Muscle layer of duodenum (tissue), 2 donors: ENCODE data around the gene HBB.

Experiments
- H3K27ac ChIP-seq: one replicate; pipeline ENCODE4 v1.7.0; 2013; ENCODE audit warnings: mild to moderate bottlenecking, low read length
- H3K27me3 ChIP-seq: one replicate; pipeline ENCODE4 v1.7.0; 2013; ENCODE audit warnings: low read depth, mild to moderate bottlenecking, control low read depth, low read length
- H3K36me3 ChIP-seq, 2 donors: one replicate each; pipeline ENCODE4 v1.7.0; 2013; ENCODE audit warnings: low read length in 2 of 2, control low read depth in 1 of 2, mild to moderate bottlenecking in 1 of 2; ENCODE audit not compliant: insufficient read depth in 2 of 2, control insufficient read depth in 1 of 2
- H3K4me1 ChIP-seq, 2 donors: one replicate each; pipeline ENCODE4 v1.7.0; 2013; ENCODE audit warnings: low read length in 2 of 2, mild to moderate bottlenecking in 2 of 2, control low read depth in 1 of 2, moderate library complexity in 1 of 2; ENCODE audit not compliant: insufficient read depth in 2 of 2, control insufficient read depth in 1 of 2
- H3K4me3 ChIP-seq, 2 donors: one replicate each; pipeline ENCODE4 v1.7.0; 2013; ENCODE audit warnings: low read length in 2 of 2, low read depth in 1 of 2, mild to moderate bottlenecking in 1 of 2
- H3K9me3 ChIP-seq, 2 donors: one replicate each; pipeline ENCODE4 v1.7.0; 2013; ENCODE audit warnings: low read length in 2 of 2, control low read depth in 1 of 2, mild to moderate bottlenecking in 1 of 2; ENCODE audit not compliant: control insufficient read depth in 1 of 2
- donor health status: healthy.

The HBB gene

GRCh38 chr11:5226732-5227310, at the start of gene HBB:
TSS of gene HBB (minus strand) at chr11:5227071. CDS start at chr11:5227021, 50 bp downstream.
- no peaks in the 10 kb centered on the region for H3K9me3 ChIP-seq
- no peaks in the 10 kb centered on the region for H3K36me3 ChIP-seq
- H3K27me3 ChIP-seq, result no peaks in the 10 kb centered on the region
- H3K4me3 ChIP-seq, result no peak within 1 kb of the TSS
- no peaks in the 10 kb centered on the region for H3K4me1 ChIP-seq
- H3K27ac ChIP-seq, result no peak within 1 kb of the TSS

GRCh38 chr11:5275369-5276110, 48.7 kb upstream of the HBB start:
- no peak overlapping the region for H3K27ac ChIP-seq
- no peaks in the 10 kb centered on the region for H3K4me1 ChIP-seq
- H3K36me3 ChIP-seq, result no peaks in the 10 kb centered on the region
- no peak overlapping the region for H3K4me3 ChIP-seq
- no peaks in the 10 kb centered on the region for H3K27me3 ChIP-seq
- no peaks in the 10 kb centered on the region for H3K9me3 ChIP-seq

GRCh38 chr11:5274395-5274794, 47.5 kb upstream of the HBB start:
- no peak overlapping the region for H3K27ac ChIP-seq
- H3K4me1 ChIP-seq, result no peaks in the 10 kb centered on the region
- no peak overlapping the region for H3K4me3 ChIP-seq
- H3K36me3 ChIP-seq, result no peaks in the 10 kb centered on the region
- no peaks in the 10 kb centered on the region for H3K27me3 ChIP-seq
- H3K9me3 ChIP-seq, result no peaks in the 10 kb centered on the region

GRCh38 chr11:5272395-5273017, 45.6 kb upstream of the HBB start:
- Histone ChIP-seq H3K27ac (no peak overlapping the region), H3K4me1 (no peaks in the 10 kb centered on the region), H3K36me3 (no peaks in the 10 kb centered on the region), H3K27me3 (no peaks in the 10 kb centered on the region), H3K4me3 (no peak overlapping the region), H3K9me3 (no peaks in the 10 kb centered on the region)

- Histone ChIP-seq H3K27me3 (no peaks in the 10 kb centered on the region), H3K27ac (no peak within 1 kb of the TSS), H3K4me3 (no peak within 1 kb of the TSS), H3K9me3 (no peaks in the 10 kb centered on the region), H3K4me1 (no peaks in the 10 kb centered on the region), H3K36me3 (no peaks in the 10 kb centered on the region)
These were observed 42.9 kb upstream of the HBB start, which contains the start of gene HBE1 for GRCh38 chr11:5269715-5270147. TSS of gene HBE1 (minus strand) at chr11:5269945. CDS start at chr11:5269890, 55 bp downstream.

- H3K4me3 ChIP-seq, result no peak overlapping the region
- no peaks in the 10 kb centered on the region for H3K4me1 ChIP-seq
- H3K36me3 ChIP-seq, result no peaks in the 10 kb centered on the region
- H3K27ac ChIP-seq, result no peak overlapping the region
- no peaks in the 10 kb centered on the region for H3K9me3 ChIP-seq
- H3K27me3 ChIP-seq, result no peaks in the 10 kb centered on the region
These were observed 40.2 kb upstream of the HBB start for GRCh38 chr11:5267033-5267563.

GRCh38 chr11:5266609-5267008, 39.7 kb upstream of the HBB start:
- Histone ChIP-seq H3K4me3 (no peak overlapping the region), H3K36me3 (no peaks in the 10 kb centered on the region), H3K27me3 (no peaks in the 10 kb centered on the region), H3K9me3 (no peaks in the 10 kb centered on the region), H3K4me1 (no peaks in the 10 kb centered on the region), H3K27ac (no peak overlapping the region)

GRCh38 chr11:5265832-5266231, 39.0 kb upstream of the HBB start:
- H3K4me3 ChIP-seq, result no peak overlapping the region
- no peaks in the 10 kb centered on the region for H3K27me3 ChIP-seq
- no peaks in the 10 kb centered on the region for H3K4me1 ChIP-seq
- H3K9me3 ChIP-seq, result no peaks in the 10 kb centered on the region
- H3K27ac ChIP-seq, result no peak overlapping the region
- H3K36me3 ChIP-seq, result no peaks in the 10 kb centered on the region

GRCh38 chr11:5258543-5259262, 31.8 kb upstream of the HBB start:
- Histone ChIP-seq H3K27ac (no peak overlapping the region), H3K27me3 (no peaks in the 10 kb centered on the region), H3K36me3 (no peaks in the 10 kb centered on the region), H3K9me3 (peaks cover 0 to 2% of the 10 kb centered on the region in 2 donors), H3K4me3 (no peak overlapping the region), H3K4me1 (no peaks in the 10 kb centered on the region)

GRCh38 chr11:5257296-5257695, 30.4 kb upstream of the HBB start:
- no peaks in the 10 kb centered on the region for H3K36me3 ChIP-seq
- no peak overlapping the region for H3K27ac ChIP-seq
- no peaks in the 10 kb centered on the region for H3K27me3 ChIP-seq
- peaks cover 0 to 2% of the 10 kb centered on the region in 2 donors for H3K9me3 ChIP-seq
- no peak overlapping the region for H3K4me3 ChIP-seq
- no peaks in the 10 kb centered on the region for H3K4me1 ChIP-seq
